Peyer's patch (tissue), 4 donors: Measurements from ENCODE around the gene KRT32. TPM values are rescaled to one million over a fixed set of nuclear protein-coding genes. Genes with fewer than 3 reads are reported as not detected.

ENCODE experiments used
- DNase-seq, 3 donors: peaks; one replicate each; pipeline ENCODE4 v3.0.0-alpha.2; 2017 to 2019
- H3K27ac ChIP-seq, 4 donors: fragments of 200-600 bp; sonication (generic); one replicate each; pipeline ENCODE4 v1.5.1; 2016 to 2019
- H3K27me3 ChIP-seq, 2 donors: fragments of 200-600 bp; sonication (generic); one replicate each; pipeline ENCODE4 v1.5.1; 2019
- H3K36me3 ChIP-seq, 3 donors: fragments of 200-600 bp; sonication (generic); one replicate each; pipeline ENCODE4 v1.5.1; 2016 to 2019
- H3K4me1 ChIP-seq, 4 donors: fragments of 200-600 bp; sonication (generic); one replicate each; pipeline ENCODE4 v1.5.1; 2016 to 2019
- H3K4me3 ChIP-seq, 4 donors: fragments of 200-600 bp; sonication (generic); 1 replicate in 3 of 4; 2 replicates in 1 of 4; pipeline ENCODE4 v1.5.1; 2016 to 2019; ENCODE audit warnings: mild to moderate bottlenecking in 1 of 4
- H3K9me3 ChIP-seq, 4 donors: fragments of 200-600 bp; sonication (generic); one replicate each; pipeline ENCODE4 v1.5.1; 2016 to 2019; ENCODE audit warnings: mild to moderate bottlenecking in 1 of 4
- CTCF ChIP-seq, 6 experiments: fragments of 450-650 bp in 4 of 6; fragments of 200-600 bp in 2 of 6; sonication (generic) in 1 of 6; IDR thresholded peaks; one replicate each; pipeline ENCODE4 v1.5.1; 2017 to 2019; ENCODE audit warnings: antibody characterized with exemption in 6 of 6, mild to moderate bottlenecking in 3 of 6, moderate library complexity in 1 of 6
- POLR2A ChIP-seq, 2 donors: fragments of 450-650 bp; IDR thresholded peaks; one replicate each; pipeline ENCODE4 v1.5.1; 2017; ENCODE audit warnings: antibody characterized with exemption in 2 of 2, mild to moderate bottlenecking in 2 of 2, moderate library complexity in 2 of 2
- total RNA-seq, 4 donors: library from RNA; depleted of rRNA; stranded (reverse); fragments of >200 nt; gene quantifications; one replicate each; pipeline ENCODE4 v1.1.0, GENCODE V29; 2016

The KRT32 gene
- total RNA-seq, 4 donors from 2014 or later = not detected

GRCh38 chr17:41421116-41421515 lies 46.1 kb downstream of the KRT32 start:
- H3K27ac ChIP-seq = no peak overlapping the region

GRCh38 chr17:41420134-41420533 lies 47.1 kb downstream of the KRT32 start:
- Histone ChIP-seq H3K36me3 (no peaks in the 10 kb centered on the region), H3K4me3 (no peak overlapping the region), H3K4me1 (no peaks in the 10 kb centered on the region), H3K9me3 (no peaks in the 10 kb centered on the region), H3K27ac (no peak overlapping the region), H3K27me3 (no peaks in the 10 kb centered on the region)
- DNase-seq = no peak
- no peak for TF ChIP-seq POLR2A (IDR thresholded peaks at IDR 0.05)
- TF ChIP-seq CTCF (IDR thresholded peaks at IDR 0.05) = no peak

More at GRCh38 chr17:41421116-41421515, 46.1 kb downstream of the KRT32 start:
- no peaks in the 10 kb centered on the region for H3K36me3 ChIP-seq
- no peaks in the 10 kb centered on the region for H3K4me1 ChIP-seq
- H3K4me3 ChIP-seq = no peak overlapping the region
- H3K27me3 ChIP-seq = no peaks in the 10 kb centered on the region
- no peak for DNase-seq
- no peaks in the 10 kb centered on the region for H3K9me3 ChIP-seq
- TF ChIP-seq CTCF (IDR thresholded peaks at IDR 0.05) (no peak), POLR2A (IDR thresholded peaks at IDR 0.05) (no peak)

GRCh38 chr17:41419716-41420115 lies 47.5 kb downstream of the KRT32 start:
- Histone ChIP-seq H3K27me3 (no peaks in the 10 kb centered on the region), H3K9me3 (no peaks in the 10 kb centered on the region), H3K4me3 (no peak overlapping the region), H3K27ac (no peak overlapping the region), H3K36me3 (no peaks in the 10 kb centered on the region), H3K4me1 (no peaks in the 10 kb centered on the region)
- DNase-seq = no peak
- no peak for TF ChIP-seq CTCF (IDR thresholded peaks at IDR 0.05)
- TF ChIP-seq POLR2A (IDR thresholded peaks at IDR 0.05) = no peak

- no peak for DNase-seq
- H3K36me3 ChIP-seq = no peaks in the 10 kb centered on the region
- H3K9me3 ChIP-seq = no peaks in the 10 kb centered on the region
- TF ChIP-seq CTCF (IDR thresholded peaks at IDR 0.05) = no peak
- TF ChIP-seq POLR2A (IDR thresholded peaks at IDR 0.05) = no peak
- no peaks in the 10 kb centered on the region for H3K27me3 ChIP-seq
- no peaks in the 10 kb centered on the region for H3K4me1 ChIP-seq
- no peak overlapping the region for H3K4me3 ChIP-seq
- H3K27ac ChIP-seq = no peak overlapping the region
Observed at GRCh38 chr17:41418116-41418860, 48.9 kb downstream of the KRT32 start.

GRCh38 chr17:41417576-41418015 lies 49.6 kb downstream of the KRT32 start:
- Histone ChIP-seq H3K27me3 (no peaks in the 10 kb centered on the region), H3K9me3 (no peaks in the 10 kb centered on the region), H3K4me3 (no peak overlapping the region), H3K27ac (no peak overlapping the region), H3K36me3 (no peaks in the 10 kb centered on the region), H3K4me1 (no peaks in the 10 kb centered on the region)
- DNase-seq = no peak
- TF ChIP-seq CTCF (IDR thresholded peaks at IDR 0.05) (peak in 4 of 6 experiments; percentile 15 to 35 (median 26)), POLR2A (IDR thresholded peaks at IDR 0.05) (no peak)
